ENCODE results near the gene DOCK3. TPM values are rescaled to one million over a fixed set of nuclear protein-coding genes. Genes with fewer than 3 reads are reported as not detected.

DOCK3 gene
- total RNA-seq, 4 donors from 2014 or later, result 0.33 to 5.3 (median 0.50) TPM

- no peak for TF ChIP-seq CTCF (IDR thresholded peaks at IDR 0.05; ENCODE audit: low read depth)
Observed at GRCh38 chr3:51391075-51391565, 716.4 kb downstream of the DOCK3 start, which contains the start of gene RBM15B. Gene RBM15B (plus strand): TSS chr3:51391285. CDS start chr3:51391400, 115 bp downstream.

GRCh38 chr3:51391566-51392354 is 717.0 kb downstream of the DOCK3 start:
- TF ChIP-seq CTCF (IDR thresholded peaks at IDR 0.05; ENCODE audit: low read depth), result no peak

GRCh38 chr3:51392355-51393133 is 717.8 kb downstream of the DOCK3 start:
- TF ChIP-seq CTCF (IDR thresholded peaks at IDR 0.05; ENCODE audit: low read depth), result no peak

- no peak for TF ChIP-seq CTCF (IDR thresholded peaks at IDR 0.05; ENCODE audit: low read depth)
Observed at GRCh38 chr3:51393134-51393495, 718.4 kb downstream of the DOCK3 start.

- no peak for TF ChIP-seq CTCF (IDR thresholded peaks at IDR 0.05; ENCODE audit: low read depth)
Observed at GRCh38 chr3:51393564-51393963, 718.8 kb downstream of the DOCK3 start.

GRCh38 chr3:51394541-51394940 is 719.8 kb downstream of the DOCK3 start:
- TF ChIP-seq CTCF (IDR thresholded peaks at IDR 0.05; ENCODE audit: low read depth), result no peak

All from subcutaneous adipose tissue (tissue), 4 donors.